A673 (cell line): ENCODE measurements around the gene UGGT2.

ENCODE experiments used
- EZH2 ChIP-seq: fragments of 200-600 bp; sonication (generic); IDR thresholded peaks from 2 replicates; pipeline ENCODE4 v1.6.1; 2017; ENCODE audit warnings: borderline replicate concordance, low read depth, mild to moderate bottlenecking, mixed read lengths, antibody characterized with exemption, low read length; ENCODE audit not compliant: poor library complexity, severe bottlenecking
- TF ChIP-seq, protein P1 (sequence below): fragments of 300-800, 200-600 bp; sonication (generic); conservative IDR thresholded peaks from 2 replicates; pipeline ENCODE4 v1.5.1; 2017; ENCODE audit warnings: low read depth, mild to moderate bottlenecking, antibody characterized with exemption, low read length, moderate library complexity, mixed read lengths

DNA sequence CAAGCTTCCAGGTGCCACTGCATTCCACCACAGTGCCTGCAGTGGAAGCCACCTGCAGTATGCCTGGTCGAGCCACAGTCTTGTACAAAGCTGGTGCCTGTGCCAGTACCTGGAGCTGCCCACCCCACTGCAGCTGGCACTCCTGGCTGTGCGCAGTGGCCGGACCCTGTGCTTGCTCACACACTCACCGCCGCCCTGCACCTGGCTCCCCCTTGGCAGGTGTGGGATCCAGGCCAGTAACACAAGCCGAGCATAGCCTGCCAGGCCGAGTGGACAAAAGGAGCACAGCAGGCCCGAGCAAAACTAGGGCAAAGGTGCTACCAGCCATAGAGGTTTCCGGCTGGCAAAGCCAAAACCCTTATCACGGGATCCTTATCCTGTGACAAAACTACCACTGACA, 18.5 kb downstream of the UGGT2 start:
- TF ChIP-seq, protein P1, sequence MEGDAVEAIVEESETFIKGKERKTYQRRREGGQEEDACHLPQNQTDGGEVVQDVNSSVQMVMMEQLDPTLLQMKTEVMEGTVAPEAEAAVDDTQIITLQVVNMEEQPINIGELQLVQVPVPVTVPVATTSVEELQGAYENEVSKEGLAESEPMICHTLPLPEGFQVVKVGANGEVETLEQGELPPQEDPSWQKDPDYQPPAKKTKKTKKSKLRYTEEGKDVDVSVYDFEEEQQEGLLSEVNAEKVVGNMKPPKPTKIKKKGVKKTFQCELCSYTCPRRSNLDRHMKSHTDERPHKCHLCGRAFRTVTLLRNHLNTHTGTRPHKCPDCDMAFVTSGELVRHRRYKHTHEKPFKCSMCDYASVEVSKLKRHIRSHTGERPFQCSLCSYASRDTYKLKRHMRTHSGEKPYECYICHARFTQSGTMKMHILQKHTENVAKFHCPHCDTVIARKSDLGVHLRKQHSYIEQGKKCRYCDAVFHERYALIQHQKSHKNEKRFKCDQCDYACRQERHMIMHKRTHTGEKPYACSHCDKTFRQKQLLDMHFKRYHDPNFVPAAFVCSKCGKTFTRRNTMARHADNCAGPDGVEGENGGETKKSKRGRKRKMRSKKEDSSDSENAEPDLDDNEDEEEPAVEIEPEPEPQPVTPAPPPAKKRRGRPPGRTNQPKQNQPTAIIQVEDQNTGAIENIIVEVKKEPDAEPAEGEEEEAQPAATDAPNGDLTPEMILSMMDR: no peak
- TF ChIP-seq EZH2: no peak
